Lower lobe of right lung (tissue), 2 donors: Measurements from ENCODE around the gene LRIG1. TPM values are rescaled to one million over a fixed set of nuclear protein-coding genes. Genes with fewer than 3 reads are reported as not detected.

Experiments used
- ATAC-seq, 2 donors: fragments of 200-7000 bp; cut with Tn5 transposase; one replicate each; pipeline ENCODE4 v1.9.1; 2020 to 2022; ENCODE audit warnings: mild to moderate bottlenecking in 2 of 2, moderate library complexity in 2 of 2
- DNase-seq: peaks from one replicate; pipeline ENCODE4 v3.0.0-alpha.2; 2020
- H3K27ac ChIP-seq: fragments of 200-600 bp; one replicate; pipeline ENCODE4 v1.8.0; 2022
- H3K27me3 ChIP-seq: fragments of 200-600 bp; one replicate; pipeline ENCODE4 v1.8.0; 2022; ENCODE audit warnings: low read depth
- H3K36me3 ChIP-seq: fragments of 200-600 bp; one replicate; pipeline ENCODE4 v1.8.0; 2022; ENCODE audit warnings: mild to moderate bottlenecking
- H3K4me1 ChIP-seq: fragments of 200-600 bp; one replicate; pipeline ENCODE4 v1.8.0; 2022
- H3K4me3 ChIP-seq: fragments of 200-600 bp; one replicate; pipeline ENCODE4 v1.8.0; 2022; ENCODE audit warnings: mild to moderate bottlenecking
- H3K9me3 ChIP-seq: fragments of 200-600 bp; one replicate; pipeline ENCODE4 v1.8.0; 2022
- CTCF ChIP-seq: fragments of 200-600 bp; IDR thresholded peaks from one replicate; pipeline ENCODE4 v1.8.0; 2022; ENCODE audit warnings: antibody characterized with exemption, mild to moderate bottlenecking
- intact Hi-C: fragments of 100-400 bp; cut with DNase I; formaldehyde crosslinking; loops from one replicate; pipeline ENCODE4 v1.11.0; 2022
- long read RNA-seq: library from polyadenylated mRNA; unstranded; transcript quantifications from one replicate; pipeline ENCODE4 v2.0.0, GENCODE V29; 2021
- total RNA-seq: library from RNA; stranded (reverse); fragmentation: NEBNext Ultra II Directional; extraction: Animal tissue kit (Norgen Biotek cat#: 25700); gene quantifications from one replicate; pipeline ENCODE4 v1.2.1, GENCODE V29; 2021
- donor health status: DM: no; HTN: yes; CAD: no; lungs with severe emphysema.

Gene LRIG1
- 54.2 TPM for total RNA-seq
- long read RNA-seq, full-length matches to known transcripts: 33 of 86 reads
- long read RNA-seq, partial matches to known transcripts: 44 of 86 reads
- long read RNA-seq, other reads (novel, unspliced or antisense): 9 of 86 reads

- DNase-seq: peak; percentile 100
- Histone ChIP-seq H3K4me1 (peaks cover 42% of the 10 kb centered on the region), H3K27me3 (no peaks in the 10 kb centered on the region), H3K4me3 (peak within 1 kb of the TSS; percentile 88), H3K36me3 (no peaks in the 10 kb centered on the region), H3K27ac (peak within 1 kb of the TSS; percentile 90), H3K9me3 (no peaks in the 10 kb centered on the region)
- intact Hi-C loops: no loop called here
- ATAC-seq: peak; percentile 97 to 99
- TF ChIP-seq CTCF: peak; percentile 46
These were observed at the start of gene LRIG1 for GRCh38 chr3:66500576-66501482. TSS of gene LRIG1 (minus strand) at chr3:66501022. CDS start at chr3:66500407, 615 bp downstream.

DNA sequence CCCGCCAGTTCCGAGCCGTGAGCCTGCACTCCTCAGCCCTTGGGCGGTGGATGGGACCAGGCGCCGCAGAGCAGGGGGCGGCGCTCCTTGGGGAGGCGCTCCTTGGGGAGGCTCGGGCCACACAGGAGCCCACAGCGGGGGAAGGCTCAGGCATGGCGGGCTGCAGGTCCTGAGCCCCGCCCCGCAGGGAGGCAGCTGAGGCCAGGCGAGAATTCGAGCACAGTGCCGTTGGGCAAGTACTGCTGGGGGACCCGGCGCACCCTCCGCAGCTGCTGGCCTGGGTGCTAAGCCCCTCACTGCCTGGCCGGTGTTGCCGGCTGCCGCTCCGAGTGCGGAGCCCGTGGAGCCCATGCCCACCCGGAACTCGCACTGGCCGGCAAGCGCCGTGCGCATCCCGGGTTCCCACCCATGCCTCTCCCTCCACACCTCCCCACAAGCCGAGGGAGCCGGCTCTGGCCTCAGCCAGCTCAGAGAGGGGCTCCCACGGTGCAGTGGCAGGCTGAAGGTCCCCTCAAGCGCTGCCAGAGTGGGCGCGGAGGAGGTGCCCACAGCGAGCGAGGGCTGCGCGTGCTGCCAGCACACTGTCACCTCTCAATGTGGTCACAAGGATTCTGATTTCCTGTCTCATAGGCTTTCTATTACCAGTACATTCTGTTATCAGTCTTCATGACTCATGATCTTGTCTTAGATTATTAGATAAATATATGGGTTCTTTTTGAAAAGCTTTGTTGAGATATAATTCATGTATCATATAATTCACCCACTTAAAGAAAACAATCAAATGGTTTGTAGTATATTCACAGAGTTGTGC, 44.0 kb upstream of the LRIG1 start:
- Histone ChIP-seq H3K9me3 (no peaks in the 10 kb centered on the region), H3K4me3 (no peak overlapping the region), H3K27ac (no peak overlapping the region), H3K27me3 (no peaks in the 10 kb centered on the region), H3K36me3 (no peaks in the 10 kb centered on the region), H3K4me1 (no peaks in the 10 kb centered on the region)
- peak in 1 of 2 donors; percentile 35 for ATAC-seq
- no peak for DNase-seq
- no peak for TF ChIP-seq CTCF
- intact Hi-C loops: no loop called here

DNA sequence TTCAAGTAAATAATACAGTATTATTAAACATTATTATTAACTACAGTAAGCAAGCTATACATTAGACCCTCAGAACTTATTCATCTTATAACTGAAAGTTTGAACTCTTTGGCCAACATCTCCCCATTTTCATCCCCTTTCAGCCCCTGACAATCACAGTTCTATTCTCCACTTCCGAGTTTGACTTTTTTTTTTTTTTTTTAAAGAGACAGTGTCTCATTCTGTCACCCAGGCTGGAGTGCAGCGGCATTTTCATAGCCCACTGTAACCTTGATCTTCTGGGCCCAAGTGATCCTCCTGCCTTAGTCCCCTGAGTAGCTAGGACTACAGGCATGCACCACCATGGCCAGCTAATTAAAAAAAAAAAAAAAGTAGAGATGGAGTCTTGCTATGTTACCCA, 41.3 kb upstream of the LRIG1 start:
- intact Hi-C loops: no loop called here

GRCh38 chr3:66539466-66539989, 38.7 kb upstream of the LRIG1 start:
- ATAC-seq: no peak
- no peak for TF ChIP-seq CTCF
- Histone ChIP-seq H3K4me1 (no peaks in the 10 kb centered on the region), H3K36me3 (no peaks in the 10 kb centered on the region), H3K4me3 (no peak overlapping the region), H3K27ac (no peak overlapping the region), H3K27me3 (no peaks in the 10 kb centered on the region), H3K9me3 (no peaks in the 10 kb centered on the region)
- intact Hi-C loops: no loop called here
- DNase-seq: no peak

More for the DNA sequence above, 41.3 kb upstream of the LRIG1 start:
- no peaks in the 10 kb centered on the region for H3K27me3 ChIP-seq
- H3K4me3 ChIP-seq: no peak overlapping the region
- no peak for DNase-seq
- no peak overlapping the region for H3K27ac ChIP-seq
- TF ChIP-seq CTCF: no peak
- no peaks in the 10 kb centered on the region for H3K4me1 ChIP-seq
- no peaks in the 10 kb centered on the region for H3K9me3 ChIP-seq
- no peak for ATAC-seq
- no peaks in the 10 kb centered on the region for H3K36me3 ChIP-seq

- H3K4me3 ChIP-seq: no peak overlapping the region
- no peaks in the 10 kb centered on the region for H3K9me3 ChIP-seq
- H3K36me3 ChIP-seq: no peaks in the 10 kb centered on the region
- H3K27ac ChIP-seq: no peak overlapping the region
- ATAC-seq (no peak), DNase-seq (no peak)
- TF ChIP-seq CTCF: no peak
- H3K27me3 ChIP-seq: no peaks in the 10 kb centered on the region
- H3K4me1 ChIP-seq: no peaks in the 10 kb centered on the region
- intact Hi-C loops: no loop called here
These were observed 37.6 kb upstream of the LRIG1 start for GRCh38 chr3:66538390-66538789.
